Panc1 (cell line): ENCODE results near the gene SIGLEC8. TPM values are rescaled to one million over a fixed set of nuclear protein-coding genes. Genes with fewer than 3 reads are reported as not detected.
"Not testable (repeated sequence)": the region's sequence is repeated elsewhere in the genome, so short reads cannot be mapped to it uniquely, and the experiment has no call there.

ENCODE experiments used
- ATAC-seq: fragments of 200-7000 bp; cut with Tn5 transposase; 2 replicates; pipeline ENCODE4 v1.9.1; 2020; ENCODE audit warnings: mild to moderate bottlenecking, moderate library complexity
- BruUV-seq: library from RNA; stranded (reverse); fragments of 400-500 nt; replicated peaks from 2 replicates; lab custom pipeline; 2021; lab: Mats Ljungman, UMichigan
- CTCF ChIA-PET: fragments of 300-600 bp; sonication (Branson Sonifier 250); formaldehyde crosslinking; loops from one replicate; lab custom pipeline; 2022; ENCODE audit warnings: antibody characterized with exemption; lab: Charles Lee
- POLR2A ChIA-PET: fragments of 300-600 bp; sonication (Branson Sonifier 250); formaldehyde crosslinking; loops from one replicate; lab custom pipeline; 2022; ENCODE audit warnings: antibody characterized with exemption; lab: Charles Lee
- DNase-seq: peaks from one replicate; pipeline ENCODE4 v3.0.0-alpha.2; 2010; ENCODE audit warnings: low read depth, low spot score
- H3K27ac ChIP-seq: 2 replicates; pipeline ENCODE4 v1.5.1; 2011; ENCODE audit warnings: mild to moderate bottlenecking, low read length, inconsistent platforms
- H3K27me3 ChIP-seq: fragments of 200-500 bp; sonication (Bioruptor generic); 2 replicates; pipeline ENCODE4 v1.6.0; 2014; ENCODE audit warnings: low read length, inconsistent platforms; ENCODE audit not compliant: control insufficient read depth, insufficient read depth
- H3K36me3 ChIP-seq: fragments of 200-500 bp; sonication (Bioruptor generic); 2 replicates; pipeline ENCODE4 v1.5.1; 2014; ENCODE audit warnings: inconsistent platforms, mild to moderate bottlenecking, low read length, moderate library complexity; ENCODE audit not compliant: control insufficient read depth, insufficient read depth
- H3K4me1 ChIP-seq: 2 replicates; pipeline ENCODE4 v1.5.1; 2011; ENCODE audit warnings: inconsistent platforms, mild to moderate bottlenecking, low read length, moderate library complexity; ENCODE audit not compliant: control insufficient read depth, insufficient read depth
- H3K4me3 ChIP-seq, 2 experiments: 2 replicates each; pipeline ENCODE4 v1.5.1; 2011 to 2012; ENCODE audit warnings: low read depth in 2 of 2, low read length in 2 of 2, mild to moderate bottlenecking in 2 of 2, inconsistent platforms in 1 of 2, moderate library complexity in 1 of 2
- H3K9me3 ChIP-seq: fragments of 200-500 bp; sonication (Bioruptor generic); 2 replicates; pipeline ENCODE4 v1.5.1; 2014; ENCODE audit warnings: low read depth, mild to moderate bottlenecking, inconsistent platforms, low read length, moderate library complexity; ENCODE audit not compliant: control insufficient read depth, insufficient read depth
- POLR2AphosphoS5 ChIP-seq: IDR thresholded peaks from 2 replicates; pipeline ENCODE4 v1.6.1; 2012; ENCODE audit warnings: mild to moderate bottlenecking, low read depth, low read length, moderate library complexity
- SIN3A ChIP-seq: IDR thresholded peaks from 2 replicates; pipeline ENCODE4 v1.6.1; 2012; ENCODE audit warnings: low read depth, mild to moderate bottlenecking, low read length, moderate library complexity, borderline replicate concordance; ENCODE audit not compliant: insufficient read depth
- TCF7L2 ChIP-seq: IDR thresholded peaks from 2 replicates; pipeline ENCODE4 v1.6.1; 2011; ENCODE audit warnings: mild to moderate bottlenecking, low read depth, low read length, inconsistent platforms
- in situ Hi-C: cut with HindIII; loops from 2 replicates; pipeline ENCODE4 v1.10.0; 2016; ENCODE audit warnings: low sequenced_read_pairs, low pct_unique_long_range_greater_than_20kb
- intact Hi-C: fragments of 100-400 bp; cut with micrococcal nuclease; formaldehyde crosslinking; loops from one replicate; pipeline ENCODE4 v1.10.0; 2022; ENCODE audit not compliant: unreplicated experiment
- total RNA-seq: library from RNA; stranded (reverse); gene quantifications from one replicate; pipeline ENCODE4 v1.2.1, GENCODE V29; 2021; ENCODE audit not compliant: unreplicated experiment
- TF ChIP-seq, protein P1 (sequence below), 2 experiments: IDR thresholded peaks; 2 replicates each; pipeline ENCODE4 v1.6.1; 2011 to 2012; ENCODE audit warnings: low read depth in 2 of 2, control low read depth in 1 of 2, low read length in 1 of 2, mild to moderate bottlenecking in 1 of 2, moderate library complexity in 1 of 2; ENCODE audit not compliant: insufficient read depth in 1 of 2
- TF ChIP-seq, protein P2 (sequence below): fragments of 450-650 bp; IDR thresholded peaks from 2 replicates; pipeline ENCODE4 v1.5.1; 2017; ENCODE audit warnings: mild to moderate bottlenecking

Gene SIGLEC8
- total RNA-seq, 1 experiment from 2014 or later = not detected

DNA sequence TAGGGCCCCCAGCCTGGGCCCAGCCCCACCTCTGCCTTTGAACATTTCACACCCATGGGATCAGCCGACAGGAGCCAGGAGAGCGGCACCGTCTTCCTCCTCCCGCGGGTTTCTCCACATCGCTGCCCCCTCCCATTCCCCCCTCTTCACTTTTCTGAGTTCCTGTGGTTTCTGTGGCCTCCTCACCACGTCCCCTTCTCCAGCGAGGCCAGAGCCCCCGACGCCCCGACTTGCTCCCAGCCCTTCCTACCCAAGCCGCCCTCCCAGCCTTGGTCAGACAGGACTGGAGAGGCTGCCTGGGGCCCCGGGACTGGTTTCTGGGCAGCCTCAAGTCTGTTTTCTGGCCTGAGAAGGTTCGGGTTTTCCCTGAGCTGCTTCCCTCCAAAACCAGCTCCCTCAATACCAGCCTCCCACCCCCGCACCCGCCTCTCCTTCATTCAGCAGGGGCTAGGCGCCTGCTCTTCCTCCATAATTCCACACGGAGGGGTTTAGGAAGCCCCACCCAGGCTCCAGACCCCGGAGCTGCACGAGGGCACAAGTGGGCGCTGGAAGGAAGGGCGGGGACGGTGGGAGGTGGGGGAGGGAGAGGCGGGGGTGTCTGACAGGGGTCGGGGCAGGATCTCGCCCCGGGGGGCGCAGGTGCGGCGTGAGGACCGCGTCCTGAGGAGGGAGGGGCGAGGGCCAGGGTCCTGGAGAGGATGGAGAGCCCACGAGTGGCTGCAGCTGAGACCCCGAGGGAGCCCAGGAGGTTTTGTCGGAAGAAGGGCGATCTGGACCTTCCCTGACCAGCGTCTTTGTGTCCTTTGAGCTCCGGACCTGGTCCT lies 36.8 kb downstream of the SIGLEC8 start:
- CTCF ChIA-PET = interaction anchor here (0.6 to 1.0 kb wide), 3 partner anchors 14 to 235 kb away, joined by 3 to 5 read pairs (median 3); no protein-coding TSS in a partner anchor
- H3K4me1 ChIP-seq = no peaks in the 10 kb centered on the region
- in situ Hi-C loops (no loop called here), intact Hi-C loops (no loop called here)
- H3K27ac ChIP-seq = no peak overlapping the region
- DNase-seq = no peak
- H3K4me3 ChIP-seq = no peak overlapping the region
- no peaks in the 10 kb centered on the region for H3K9me3 ChIP-seq
- POLR2A ChIA-PET = no interaction called here
- no peaks in the 10 kb centered on the region for H3K36me3 ChIP-seq
- TF ChIP-seq TCF7L2 (no peak), POLR2AphosphoS5 (no peak), SIN3A (no peak)
- TF ChIP-seq, protein P1, sequence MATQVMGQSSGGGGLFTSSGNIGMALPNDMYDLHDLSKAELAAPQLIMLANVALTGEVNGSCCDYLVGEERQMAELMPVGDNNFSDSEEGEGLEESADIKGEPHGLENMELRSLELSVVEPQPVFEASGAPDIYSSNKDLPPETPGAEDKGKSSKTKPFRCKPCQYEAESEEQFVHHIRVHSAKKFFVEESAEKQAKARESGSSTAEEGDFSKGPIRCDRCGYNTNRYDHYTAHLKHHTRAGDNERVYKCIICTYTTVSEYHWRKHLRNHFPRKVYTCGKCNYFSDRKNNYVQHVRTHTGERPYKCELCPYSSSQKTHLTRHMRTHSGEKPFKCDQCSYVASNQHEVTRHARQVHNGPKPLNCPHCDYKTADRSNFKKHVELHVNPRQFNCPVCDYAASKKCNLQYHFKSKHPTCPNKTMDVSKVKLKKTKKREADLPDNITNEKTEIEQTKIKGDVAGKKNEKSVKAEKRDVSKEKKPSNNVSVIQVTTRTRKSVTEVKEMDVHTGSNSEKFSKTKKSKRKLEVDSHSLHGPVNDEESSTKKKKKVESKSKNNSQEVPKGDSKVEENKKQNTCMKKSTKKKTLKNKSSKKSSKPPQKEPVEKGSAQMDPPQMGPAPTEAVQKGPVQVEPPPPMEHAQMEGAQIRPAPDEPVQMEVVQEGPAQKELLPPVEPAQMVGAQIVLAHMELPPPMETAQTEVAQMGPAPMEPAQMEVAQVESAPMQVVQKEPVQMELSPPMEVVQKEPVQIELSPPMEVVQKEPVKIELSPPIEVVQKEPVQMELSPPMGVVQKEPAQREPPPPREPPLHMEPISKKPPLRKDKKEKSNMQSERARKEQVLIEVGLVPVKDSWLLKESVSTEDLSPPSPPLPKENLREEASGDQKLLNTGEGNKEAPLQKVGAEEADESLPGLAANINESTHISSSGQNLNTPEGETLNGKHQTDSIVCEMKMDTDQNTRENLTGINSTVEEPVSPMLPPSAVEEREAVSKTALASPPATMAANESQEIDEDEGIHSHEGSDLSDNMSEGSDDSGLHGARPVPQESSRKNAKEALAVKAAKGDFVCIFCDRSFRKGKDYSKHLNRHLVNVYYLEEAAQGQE (IDR thresholded peaks at IDR 0.05; ENCODE audit: insufficient read depth in 1 of 2, low read depth in 2 of 2, low read length in 1 of 2) = no peak
- TF ChIP-seq, protein P2, sequence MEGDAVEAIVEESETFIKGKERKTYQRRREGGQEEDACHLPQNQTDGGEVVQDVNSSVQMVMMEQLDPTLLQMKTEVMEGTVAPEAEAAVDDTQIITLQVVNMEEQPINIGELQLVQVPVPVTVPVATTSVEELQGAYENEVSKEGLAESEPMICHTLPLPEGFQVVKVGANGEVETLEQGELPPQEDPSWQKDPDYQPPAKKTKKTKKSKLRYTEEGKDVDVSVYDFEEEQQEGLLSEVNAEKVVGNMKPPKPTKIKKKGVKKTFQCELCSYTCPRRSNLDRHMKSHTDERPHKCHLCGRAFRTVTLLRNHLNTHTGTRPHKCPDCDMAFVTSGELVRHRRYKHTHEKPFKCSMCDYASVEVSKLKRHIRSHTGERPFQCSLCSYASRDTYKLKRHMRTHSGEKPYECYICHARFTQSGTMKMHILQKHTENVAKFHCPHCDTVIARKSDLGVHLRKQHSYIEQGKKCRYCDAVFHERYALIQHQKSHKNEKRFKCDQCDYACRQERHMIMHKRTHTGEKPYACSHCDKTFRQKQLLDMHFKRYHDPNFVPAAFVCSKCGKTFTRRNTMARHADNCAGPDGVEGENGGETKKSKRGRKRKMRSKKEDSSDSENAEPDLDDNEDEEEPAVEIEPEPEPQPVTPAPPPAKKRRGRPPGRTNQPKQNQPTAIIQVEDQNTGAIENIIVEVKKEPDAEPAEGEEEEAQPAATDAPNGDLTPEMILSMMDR = no peak
- no peak for ATAC-seq
- H3K27me3 ChIP-seq = no peaks in the 10 kb centered on the region
- no TSS peak for BruUV-seq

DNA sequence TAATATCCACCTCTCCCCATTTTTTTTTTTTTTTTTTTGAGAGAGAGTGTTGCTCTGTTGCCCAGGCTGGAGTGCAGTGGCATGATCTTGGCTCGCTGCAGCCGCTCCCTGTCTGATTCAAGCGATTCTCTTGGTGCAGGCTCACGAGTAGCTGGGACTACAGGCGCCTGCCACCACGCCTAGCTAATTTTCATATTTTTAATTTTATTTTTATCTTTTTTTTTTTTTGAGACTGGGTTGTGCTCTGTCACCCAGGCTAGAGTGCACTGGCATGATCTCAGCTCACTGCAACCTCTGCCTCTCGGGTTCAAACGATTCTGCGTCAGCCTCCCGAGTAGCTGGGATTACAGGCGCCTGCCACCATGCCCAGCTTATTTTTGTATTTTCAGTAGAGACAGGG lies 37.7 kb downstream of the SIGLEC8 start:
- POLR2A ChIA-PET, DNase-seq, H3K9me3 ChIP-seq, H3K4me3 ChIP-seq, H3K27ac ChIP-seq, BruUV-seq, H3K4me1 ChIP-seq, intact Hi-C loops, ATAC-seq, H3K27me3 ChIP-seq, in situ Hi-C loops, H3K36me3 ChIP-seq: not testable (repeated sequence)
- CTCF ChIA-PET = interaction anchor here (0.6 to 0.8 kb wide), 3 partner anchors 19 to 119 kb away, joined by 4 to 14 read pairs (median 6); no protein-coding TSS in a partner anchor

DNA sequence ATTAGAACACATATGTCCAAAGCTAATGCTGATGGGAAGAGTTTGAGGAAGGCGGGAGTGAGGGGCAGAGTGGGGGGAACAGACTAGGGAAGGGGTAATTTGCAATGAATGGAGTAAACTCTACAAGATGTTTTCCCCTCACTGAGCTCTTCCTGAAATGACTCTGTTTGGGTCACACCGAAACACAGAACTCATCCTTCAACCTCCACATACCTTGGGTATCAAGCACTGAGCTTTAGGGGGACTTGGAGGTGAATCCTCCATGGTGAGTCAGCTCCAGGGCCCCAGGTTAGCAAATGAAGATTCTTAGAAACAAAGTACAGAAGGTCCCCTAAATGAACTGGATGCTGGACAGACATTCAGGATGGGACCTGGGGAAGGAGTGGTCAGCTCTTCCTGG lies 39.5 kb downstream of the SIGLEC8 start:
- DNase-seq (no peak), ATAC-seq (no peak)
- TF ChIP-seq TCF7L2 (no peak), POLR2AphosphoS5 (no peak), SIN3A (no peak)
- TF ChIP-seq, protein P2 = no peak
- TF ChIP-seq, protein P1 (IDR thresholded peaks at IDR 0.05; ENCODE audit: insufficient read depth in 1 of 2, low read depth in 2 of 2, low read length in 1 of 2) = no peak
- no peaks in the 10 kb centered on the region for H3K36me3 ChIP-seq
- no peak overlapping the region for H3K4me3 ChIP-seq
- ChIA-PET POLR2A (no interaction called here), CTCF (no interaction called here)
- intact Hi-C loops (no loop called here), in situ Hi-C loops (no loop called here)
- no peaks in the 10 kb centered on the region for H3K9me3 ChIP-seq
- no peaks in the 10 kb centered on the region for H3K4me1 ChIP-seq
- BruUV-seq = no TSS peak
- H3K27ac ChIP-seq = no peak overlapping the region
- no peaks in the 10 kb centered on the region for H3K27me3 ChIP-seq
